ENCODE data around the gene PSMG4. TPM values are rescaled to one million over a fixed set of nuclear protein-coding genes. Genes with fewer than 3 reads are reported as not detected.

PSMG4 gene
- total RNA-seq, 1 donor from 2014 or later = 21.2 TPM

DNA sequence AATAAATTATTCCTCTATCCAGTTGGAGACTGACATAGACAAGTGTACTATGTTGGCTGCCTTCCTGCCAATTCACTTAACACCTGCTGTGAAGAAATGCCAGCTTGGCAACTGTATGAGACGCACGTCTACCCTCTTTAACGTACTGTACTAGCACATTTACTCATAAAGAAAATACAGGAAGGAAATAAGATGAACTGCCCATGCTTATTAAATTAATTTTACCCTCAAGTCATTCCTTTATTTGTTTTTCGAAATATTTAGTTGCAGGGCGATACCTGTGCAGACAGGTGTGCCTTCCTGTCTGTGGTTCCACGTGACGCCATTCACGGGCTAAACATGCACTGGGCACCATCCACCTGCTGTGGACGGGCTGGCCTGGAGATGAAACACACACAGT lies 52.0 kb downstream of the PSMG4 start:
- no peak for ATAC-seq
- intact Hi-C loops (cut with DNase I) = no loop called here
- DNase-seq (ENCODE audit: low spot score) = peak; percentile 40

DNA sequence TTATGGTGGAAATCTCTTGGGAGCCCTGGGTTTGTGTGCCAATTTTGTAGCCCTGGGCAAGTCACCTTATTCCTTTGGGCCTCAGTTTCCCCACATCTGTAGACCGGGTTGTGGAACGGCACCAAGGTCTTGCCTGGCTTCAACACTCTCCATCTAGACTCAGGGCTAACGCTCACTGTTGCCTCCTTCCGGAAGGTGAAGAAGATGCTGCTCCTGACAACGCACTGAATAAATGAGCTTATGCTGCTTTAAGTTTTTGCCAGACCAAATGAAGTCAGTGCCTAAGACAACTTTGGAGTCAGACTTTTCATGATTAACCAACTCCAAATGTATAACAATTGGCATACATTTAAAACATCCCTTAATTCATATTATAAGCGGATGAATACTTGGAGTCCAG lies 53.1 kb downstream of the PSMG4 start:
- no peak for ATAC-seq
- intact Hi-C loops (cut with DNase I) = no loop called here
- DNase-seq (ENCODE audit: low spot score) = peak; percentile 15

DNA sequence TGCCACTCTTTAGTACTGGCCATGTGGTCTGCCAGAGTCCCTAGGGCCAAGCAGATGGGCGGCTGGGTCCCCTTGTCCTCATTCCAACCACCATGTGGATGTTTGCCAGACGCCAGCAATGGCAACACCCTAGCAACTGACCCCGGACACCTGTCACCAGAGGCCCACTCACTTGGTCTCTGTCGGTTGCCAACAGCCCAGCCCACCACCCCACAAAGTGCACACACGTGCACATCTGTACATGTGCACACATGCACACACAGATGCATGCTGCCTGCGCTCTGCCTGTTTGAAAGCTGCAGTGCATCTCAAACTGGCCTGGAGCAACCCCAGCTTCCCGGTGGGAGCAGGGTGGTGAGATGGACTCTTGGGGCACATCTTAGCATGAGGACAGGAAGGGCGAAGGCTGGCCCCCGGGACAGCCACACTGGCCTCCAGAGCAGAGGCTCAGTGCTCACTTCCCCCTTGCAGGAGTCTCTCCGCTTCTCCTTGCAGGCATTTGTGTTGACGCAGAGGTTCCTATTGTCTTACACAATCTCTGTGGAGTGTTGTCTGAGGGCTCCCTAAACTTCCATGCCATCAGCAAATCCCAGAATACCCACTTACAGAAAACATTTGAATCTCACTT lies 54.0 kb downstream of the PSMG4 start:
- DNase-seq (ENCODE audit: low spot score) (peak; percentile 56), ATAC-seq (peak; percentile 70)
- intact Hi-C loops (cut with DNase I) = no loop called here

DNA sequence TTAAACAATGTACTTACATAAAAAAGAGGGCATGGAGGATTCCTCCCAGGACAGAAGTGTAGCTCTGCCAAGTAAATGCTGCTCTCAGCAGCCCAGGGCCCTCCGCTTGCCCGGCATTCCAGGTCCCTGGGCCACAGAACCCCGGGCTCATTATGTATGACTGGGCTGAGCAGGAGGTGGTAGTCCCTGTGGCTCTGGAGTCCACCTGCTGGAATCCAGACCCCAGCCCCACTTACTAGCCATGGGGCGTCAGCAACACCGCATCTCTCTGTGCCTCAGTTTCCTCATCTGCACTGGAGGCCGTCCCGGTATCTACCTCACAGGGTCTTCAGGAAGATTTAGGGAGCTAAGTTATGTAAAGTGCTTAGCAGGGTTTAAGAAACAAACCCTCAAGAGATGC lies 55.4 kb downstream of the PSMG4 start:
- ATAC-seq = no peak
- peak; percentile 21 for DNase-seq (ENCODE audit: low spot score)
- intact Hi-C loops (cut with DNase I) = no loop called here

DNA sequence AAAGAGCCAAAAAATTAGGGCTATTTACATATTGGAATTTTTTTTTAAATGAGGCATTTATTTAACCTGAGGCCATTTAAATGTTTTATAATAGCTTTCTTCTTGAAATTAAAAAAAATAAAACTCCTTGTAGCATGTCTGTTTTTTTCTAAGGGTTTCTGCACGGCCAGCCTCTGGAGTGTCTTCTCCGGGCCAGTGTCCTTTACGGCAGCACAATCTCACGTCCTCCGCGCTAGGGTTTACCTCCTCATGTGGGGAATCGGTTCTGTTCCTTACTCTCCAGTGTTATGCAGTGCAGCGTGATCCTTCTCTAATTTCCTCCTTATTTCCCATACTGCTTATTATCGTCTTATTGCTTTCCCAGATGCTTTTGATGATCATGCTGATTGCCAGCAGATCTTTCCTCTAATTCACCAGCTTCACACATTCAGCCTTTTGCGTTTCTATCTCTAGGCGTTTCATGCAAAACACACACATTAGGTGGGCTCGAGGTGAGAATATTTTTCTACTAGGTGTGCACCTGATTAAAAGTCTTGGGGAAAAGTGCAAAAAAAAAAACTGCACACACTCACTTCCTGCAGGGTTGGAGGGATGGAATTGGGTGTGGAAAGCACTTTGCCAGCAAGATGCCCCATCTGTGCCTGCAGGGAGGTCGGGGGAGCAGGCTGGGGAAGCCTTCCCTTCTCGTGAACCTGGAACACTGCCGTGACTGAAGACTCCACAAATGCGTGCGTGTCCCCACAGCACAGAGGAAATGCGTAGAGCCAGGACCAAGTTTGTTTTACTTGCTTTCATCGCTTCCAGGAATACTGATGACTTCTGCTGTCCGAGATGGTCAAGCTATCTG lies 56.1 kb downstream of the PSMG4 start:
- peak; percentile 17 for DNase-seq (ENCODE audit: low spot score)
- intact Hi-C loops (cut with DNase I) = no loop called here
- no peak for ATAC-seq

DNA sequence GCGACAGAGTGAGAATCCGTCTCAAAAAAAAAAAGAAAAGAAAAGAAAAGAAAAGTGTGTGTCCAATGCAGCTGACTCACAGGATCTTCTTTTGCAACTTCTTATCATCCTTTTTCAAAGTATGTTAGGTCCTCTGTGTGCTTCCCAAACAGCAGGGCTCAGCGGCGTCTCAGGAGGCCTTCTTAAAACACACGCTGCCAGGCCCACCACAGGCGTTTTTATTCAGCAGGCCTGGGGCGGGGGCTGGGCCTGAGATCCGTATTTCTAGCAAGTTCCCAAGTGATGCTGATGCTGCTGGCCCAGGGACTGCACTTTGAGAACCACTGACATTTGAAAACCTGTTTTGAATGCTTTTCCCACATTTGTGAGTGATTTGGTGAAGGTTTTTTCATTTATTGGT lies 57.1 kb downstream of the PSMG4 start:
- DNase-seq (ENCODE audit: low spot score) (peak; percentile 31), ATAC-seq (no peak)
- intact Hi-C loops (cut with DNase I) = no loop called here

DNA sequence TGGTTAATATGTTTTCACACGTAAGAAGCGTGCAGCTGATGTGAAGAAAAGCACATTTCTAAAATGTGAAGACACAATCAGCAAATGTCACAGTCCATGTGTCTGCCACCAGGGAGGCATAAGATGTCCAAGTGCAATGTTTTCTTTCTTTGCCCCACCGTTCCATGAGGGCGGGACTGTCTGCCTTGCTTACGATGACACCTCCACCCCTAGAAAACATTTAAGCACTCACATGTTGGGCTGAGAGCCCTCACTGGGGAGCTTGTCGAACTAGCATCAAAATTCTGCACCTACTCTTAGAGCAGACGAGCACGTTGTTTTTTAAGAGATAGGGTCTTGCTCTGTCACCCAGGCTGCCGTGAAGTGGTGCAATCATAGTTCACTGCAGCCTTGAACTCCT lies 57.6 kb downstream of the PSMG4 start:
- intact Hi-C loops (cut with DNase I) = no loop called here
- ATAC-seq (no peak), DNase-seq (ENCODE audit: low spot score) (peak; percentile 14)

DNA sequence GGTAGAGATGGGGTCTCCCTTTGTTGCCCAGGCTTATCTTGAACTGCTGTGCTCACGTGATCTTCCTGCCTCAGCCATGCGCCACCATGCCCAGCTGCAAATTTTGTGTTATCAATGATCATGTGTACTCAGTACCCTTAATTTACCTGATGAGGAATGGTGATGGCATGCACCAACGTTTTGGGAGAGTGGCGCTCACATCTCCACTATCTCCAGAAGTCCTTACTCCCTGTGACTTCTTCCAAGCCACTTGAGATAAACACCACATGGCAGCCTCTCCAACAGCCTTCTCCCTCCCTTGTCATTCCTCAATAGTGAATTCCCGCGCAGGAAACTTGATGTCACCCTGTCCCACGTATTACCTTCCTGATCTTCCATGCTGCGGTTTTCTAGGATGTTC lies 58.1 kb downstream of the PSMG4 start:
- intact Hi-C loops (cut with DNase I) = no loop called here
- ATAC-seq (no peak), DNase-seq (ENCODE audit: low spot score) (peak; percentile 13)

Other genes starting within 250 kb of the PSMG4 start
- 25.9 TPM for gene RIPK1, start 190.5 kb upstream of the PSMG4 start, total RNA-seq
- gene BPHL, start 140.2 kb upstream of the PSMG4 start, total RNA-seq = 15.7 TPM
- 53.1 TPM for gene TUBB2A, start 101.4 kb upstream of the PSMG4 start, total RNA-seq
- gene TUBB2B, start 31.3 kb upstream of the PSMG4 start, total RNA-seq = 39.4 TPM
- 10.3 TPM for gene SLC22A23, start 198.1 kb downstream of the PSMG4 start, total RNA-seq